Activated naive CD4-positive, alpha-beta T cell treated with anti-CD3 and anti-CD28 coated beads, Interleukin-2, amount 50 U/mL, for 16 hours (primary cell): Measurements from ENCODE around the gene RAD51B.

Source experiments
- DNase-seq: peaks from one replicate; pipeline ENCODE4 v3.0.0-alpha.2; 2020

The RAD51B gene

GRCh38 chr14:68154275-68154674 lies 334.7 kb downstream of the RAD51B start:
- no peak for DNase-seq

- no peak for DNase-seq
These were observed 338.4 kb downstream of the RAD51B start for GRCh38 chr14:68157971-68158371.

- DNase-seq: no peak
These were observed 339.1 kb downstream of the RAD51B start for GRCh38 chr14:68158640-68159039.

- no peak for DNase-seq
These were observed 340.4 kb downstream of the RAD51B start for GRCh38 chr14:68159701-68160633.

- no peak for DNase-seq
These were observed 341.4 kb downstream of the RAD51B start for GRCh38 chr14:68160779-68161546.

GRCh38 chr14:68162887-68163286 lies 343.3 kb downstream of the RAD51B start:
- no peak for DNase-seq

GRCh38 chr14:68164711-68165113 lies 345.1 kb downstream of the RAD51B start:
- no peak for DNase-seq

- no peak for DNase-seq
These were observed 345.8 kb downstream of the RAD51B start for GRCh38 chr14:68165274-68165843.

- DNase-seq: no peak
These were observed 347.3 kb downstream of the RAD51B start for GRCh38 chr14:68166731-68167382.

- no peak for DNase-seq
These were observed 348.0 kb downstream of the RAD51B start for GRCh38 chr14:68167383-68168087.

GRCh38 chr14:68168460-68169109 lies 349.0 kb downstream of the RAD51B start:
- no peak for DNase-seq

- DNase-seq: no peak
These were observed 352.6 kb downstream of the RAD51B start for GRCh38 chr14:68172216-68172615.

- DNase-seq: no peak
These were observed 353.0 kb downstream of the RAD51B start for GRCh38 chr14:68172627-68173026.

GRCh38 chr14:68173227-68173972 lies 353.8 kb downstream of the RAD51B start:
- no peak for DNase-seq

- DNase-seq: no peak
These were observed 354.9 kb downstream of the RAD51B start for GRCh38 chr14:68174446-68174845.

GRCh38 chr14:68176687-68177086 lies 357.1 kb downstream of the RAD51B start:
- DNase-seq: no peak

GRCh38 chr14:68177728-68178127 lies 358.1 kb downstream of the RAD51B start:
- no peak for DNase-seq

GRCh38 chr14:68178282-68178681 lies 358.7 kb downstream of the RAD51B start:
- no peak for DNase-seq

- no peak for DNase-seq
These were observed 362.1 kb downstream of the RAD51B start for GRCh38 chr14:68181519-68182326.

- no peak for DNase-seq
These were observed 362.9 kb downstream of the RAD51B start for GRCh38 chr14:68182492-68182891.
